Mesenchymal stem cell (in vitro differentiated cells and primary cell): Measurements from ENCODE around the gene VPS37B.
A peak's percentile ranks its signal among the peaks of the same experiment; 100 is the strongest.

ENCODE experiments used
- DNase-seq: peaks from one replicate; pipeline ENCODE4 v3.0.0-alpha.2; 2013
- H2AFZ ChIP-seq: one replicate; pipeline ENCODE4 v1.6.1; 2013; ENCODE audit warnings: low read depth, mild to moderate bottlenecking, control low read depth, inconsistent platforms, low read length, moderate library complexity
- H2AK5ac ChIP-seq: 2 replicates; pipeline ENCODE4 v1.6.1; 2013; ENCODE audit warnings: low read length, moderate library complexity, mild to moderate bottlenecking, inconsistent platforms; ENCODE audit not compliant: severe bottlenecking
- H2BK120ac ChIP-seq: one replicate; pipeline ENCODE4 v1.6.1; 2013; ENCODE audit warnings: low read depth, mild to moderate bottlenecking, inconsistent platforms, low read length, moderate library complexity
- H2BK12ac ChIP-seq, 2 experiments: one replicate each; pipeline ENCODE4 v1.6.1; 2013; ENCODE audit warnings: inconsistent platforms in 2 of 2, low read length in 2 of 2, mild to moderate bottlenecking in 2 of 2, moderate library complexity in 2 of 2, control low read depth in 1 of 2
- H2BK15ac ChIP-seq: one replicate; pipeline ENCODE4 v1.6.1; 2013; ENCODE audit warnings: mild to moderate bottlenecking, low read depth, inconsistent platforms; ENCODE audit not compliant: poor library complexity, severe bottlenecking
- H2BK5ac ChIP-seq: 2 replicates; pipeline ENCODE4 v1.6.1; 2013; ENCODE audit warnings: low read depth, mild to moderate bottlenecking, low read length, control low read depth, inconsistent platforms; ENCODE audit not compliant: poor library complexity, severe bottlenecking
- H3K14ac ChIP-seq, 2 experiments: one replicate each; pipeline ENCODE4 v1.6.1; 2013; ENCODE audit warnings: inconsistent platforms in 2 of 2, low read length in 2 of 2, control low read depth in 1 of 2, mild to moderate bottlenecking in 1 of 2, moderate library complexity in 1 of 2
- H3K18ac ChIP-seq, 2 experiments: one replicate each; pipeline ENCODE4 v1.6.1; 2013; ENCODE audit warnings: inconsistent platforms in 2 of 2, low read length in 2 of 2, control low read depth in 1 of 2, low read depth in 1 of 2, mild to moderate bottlenecking in 1 of 2
- H3K23ac ChIP-seq, 2 experiments: one replicate each; pipeline ENCODE4 v1.6.1; 2013; ENCODE audit warnings: inconsistent platforms in 2 of 2, low read length in 2 of 2, mild to moderate bottlenecking in 2 of 2, moderate library complexity in 2 of 2, control low read depth in 1 of 2
- H3K27ac ChIP-seq: 2 replicates; pipeline ENCODE4 v1.5.1; 2013; ENCODE audit warnings: mild to moderate bottlenecking, moderate library complexity, low read length, control low read depth, inconsistent platforms; ENCODE audit not compliant: poor library complexity, severe bottlenecking
- H3K27me3 ChIP-seq, 2 experiments: 2 replicates each; pipeline versions ENCODE4 v1.6.1 to v1.7.0; 2013; ENCODE audit warnings: low read length in 2 of 2, mild to moderate bottlenecking in 2 of 2, moderate library complexity in 2 of 2, control low read depth in 1 of 2, inconsistent platforms in 1 of 2; ENCODE audit not compliant: control insufficient read depth in 1 of 2, insufficient read depth in 1 of 2
- H3K36me3 ChIP-seq, 2 experiments: 2 replicates each; pipeline versions ENCODE4 v1.6.1 to v1.7.0; 2013; ENCODE audit warnings: low read length in 2 of 2, control low read depth in 1 of 2, inconsistent platforms in 1 of 2, low read depth in 1 of 2, mild to moderate bottlenecking in 1 of 2; ENCODE audit not compliant: insufficient read depth in 2 of 2, control insufficient read depth in 1 of 2
- H3K4ac ChIP-seq, 2 experiments: one replicate each; pipeline ENCODE4 v1.6.1; 2013; ENCODE audit warnings: inconsistent platforms in 2 of 2, low read length in 2 of 2, mild to moderate bottlenecking in 2 of 2, moderate library complexity in 2 of 2, control low read depth in 1 of 2, low read depth in 1 of 2
- H3K4me1 ChIP-seq: 2 replicates; pipeline ENCODE4 v1.6.1; 2013; ENCODE audit warnings: low read depth, low read length, control low read depth; ENCODE audit not compliant: control insufficient read depth, insufficient read depth
- H3K4me2 ChIP-seq: 2 replicates; pipeline ENCODE4 v1.6.1; 2013; ENCODE audit warnings: low read length, mild to moderate bottlenecking, inconsistent platforms; ENCODE audit not compliant: poor library complexity, severe bottlenecking
- H3K4me3 ChIP-seq, 2 experiments: 2 replicates each; pipeline versions ENCODE4 v1.5.1 to v1.7.0; 2013; ENCODE audit warnings: low read length in 2 of 2, mild to moderate bottlenecking in 2 of 2, control low read depth in 1 of 2, low read depth in 1 of 2; ENCODE audit not compliant: insufficient read depth in 1 of 2
- H3K79me1 ChIP-seq: replicated peaks from 2 replicates; pipeline ENCODE4 v1.6.1; 2013; ENCODE audit warnings: mild to moderate bottlenecking, control low read depth, low read length, inconsistent platforms; ENCODE audit not compliant: poor library complexity, severe bottlenecking
- H3K9ac ChIP-seq: 2 replicates; pipeline ENCODE4 v1.7.0; 2013; ENCODE audit warnings: mild to moderate bottlenecking, low read length, moderate library complexity
- H3K9me3 ChIP-seq: 2 replicates; pipeline ENCODE4 v1.7.0; 2013; ENCODE audit warnings: mild to moderate bottlenecking, low read length; ENCODE audit not compliant: control insufficient read depth
- H4K8ac ChIP-seq: one replicate; pipeline ENCODE4 v1.6.1; 2013; ENCODE audit warnings: inconsistent platforms, mild to moderate bottlenecking, low read length, moderate library complexity
- H4K91ac ChIP-seq: one replicate; pipeline ENCODE4 v1.6.1; 2013; ENCODE audit warnings: mild to moderate bottlenecking, low read length, inconsistent platforms
- WGBS: methylation state at CpG from one replicate; pipeline ENCODE4 v1.1.7; 2013; ENCODE audit warnings: mixed read lengths; 5-methylcytosine and 5-hydroxymethylcytosine counted together

Gene VPS37B

DNA sequence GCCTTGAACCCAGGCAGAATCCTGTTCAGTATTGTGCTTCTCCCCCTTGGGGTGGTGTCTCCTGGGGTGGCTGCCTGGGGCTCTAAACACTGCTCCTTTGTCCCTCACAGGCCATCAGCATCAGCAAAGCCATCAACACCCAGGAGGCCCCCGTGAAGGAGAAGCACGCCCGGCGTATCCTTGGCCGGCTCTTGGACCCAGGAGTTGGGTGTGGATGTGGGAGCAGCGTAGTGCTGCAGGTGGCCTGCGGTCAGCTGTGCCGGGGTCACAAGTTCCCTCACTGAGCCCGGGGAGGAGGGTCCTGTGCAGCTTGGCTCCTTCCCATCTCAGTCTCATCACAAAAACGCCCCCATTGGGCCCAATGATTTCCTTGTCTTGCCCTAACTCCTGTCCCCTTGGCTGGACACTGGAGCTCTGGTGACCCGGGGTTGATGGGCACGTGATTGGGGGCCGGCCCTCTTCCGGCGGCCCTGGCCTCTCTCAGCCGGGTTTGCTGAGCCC, 48.0 kb downstream of the VPS37B start:
- H4K8ac ChIP-seq = no peak overlapping the region
- DNase-seq = no peak
- H3K18ac ChIP-seq = no peak overlapping the region
- no peak overlapping the region for H2BK12ac ChIP-seq
- no peak overlapping the region for H2AFZ ChIP-seq
- H3K27me3 ChIP-seq = no peaks in the 10 kb centered on the region
- peaks cover 34% of the 10 kb centered on the region for H3K4me1 ChIP-seq
- H2BK15ac ChIP-seq = no peak overlapping the region
- no peak overlapping the region for H3K4ac ChIP-seq
- H2AK5ac ChIP-seq = no peak overlapping the region
- peaks cover 56% of the 10 kb centered on the region for H3K79me1 ChIP-seq
- peaks cover 0 to 72% of the 10 kb centered on the region in 2 experiments for H3K36me3 ChIP-seq
- no peak overlapping the region for H2BK5ac ChIP-seq
- H2BK120ac ChIP-seq = no peak overlapping the region
- H4K91ac ChIP-seq = peak overlapping the region; percentile 11
- H3K9me3 ChIP-seq = no peaks in the 10 kb centered on the region
- H3K4me2 ChIP-seq = no peak overlapping the region
- no peak overlapping the region for H3K9ac ChIP-seq
- no peak overlapping the region for H3K27ac ChIP-seq
- H3K14ac ChIP-seq = no peak overlapping the region
- 95% methylated on average over 16 of the region's 16 CpGs for WGBS
- H3K23ac ChIP-seq = no peak overlapping the region
- H3K4me3 ChIP-seq = no peak overlapping the region

DNA sequence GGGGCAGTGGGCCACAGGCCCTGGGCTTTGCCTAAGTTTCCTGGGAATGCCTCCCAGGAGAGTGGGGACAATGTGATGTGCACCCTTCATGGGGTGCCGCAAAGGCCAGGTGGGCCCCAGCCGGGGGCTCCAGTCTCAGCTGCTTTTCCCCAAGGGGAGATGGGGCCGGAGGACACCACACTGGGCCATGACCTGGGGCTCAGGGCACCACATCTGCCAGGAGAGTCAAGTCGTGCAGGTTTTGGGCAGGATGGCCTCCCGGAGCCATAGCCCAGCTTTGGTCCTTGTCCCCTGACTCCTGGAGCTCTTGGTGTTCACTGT, 48.4 kb downstream of the VPS37B start:
- Histone ChIP-seq H3K4ac (no peak overlapping the region), H3K23ac (no peak overlapping the region), H3K4me1 (peaks cover 37% of the 10 kb centered on the region), H2BK5ac (no peak overlapping the region), H2BK120ac (no peak overlapping the region), H2BK15ac (no peak overlapping the region), H3K79me1 (peaks cover 56% of the 10 kb centered on the region), H3K14ac (no peak overlapping the region), H3K9ac (no peak overlapping the region), H3K36me3 (peaks cover 0 to 69% of the 10 kb centered on the region in 2 experiments), H2BK12ac (no peak overlapping the region), H2AFZ (no peak overlapping the region), H3K4me3 (no peak overlapping the region), H4K8ac (no peak overlapping the region), H3K18ac (no peak overlapping the region), H3K27me3 (no peaks in the 10 kb centered on the region), H3K9me3 (no peaks in the 10 kb centered on the region), H4K91ac (no peak overlapping the region), H2AK5ac (no peak overlapping the region), H3K27ac (no peak overlapping the region), H3K4me2 (no peak overlapping the region)
- no peak for DNase-seq
- 96% methylated on average over 5 of the region's 5 CpGs for WGBS

DNA sequence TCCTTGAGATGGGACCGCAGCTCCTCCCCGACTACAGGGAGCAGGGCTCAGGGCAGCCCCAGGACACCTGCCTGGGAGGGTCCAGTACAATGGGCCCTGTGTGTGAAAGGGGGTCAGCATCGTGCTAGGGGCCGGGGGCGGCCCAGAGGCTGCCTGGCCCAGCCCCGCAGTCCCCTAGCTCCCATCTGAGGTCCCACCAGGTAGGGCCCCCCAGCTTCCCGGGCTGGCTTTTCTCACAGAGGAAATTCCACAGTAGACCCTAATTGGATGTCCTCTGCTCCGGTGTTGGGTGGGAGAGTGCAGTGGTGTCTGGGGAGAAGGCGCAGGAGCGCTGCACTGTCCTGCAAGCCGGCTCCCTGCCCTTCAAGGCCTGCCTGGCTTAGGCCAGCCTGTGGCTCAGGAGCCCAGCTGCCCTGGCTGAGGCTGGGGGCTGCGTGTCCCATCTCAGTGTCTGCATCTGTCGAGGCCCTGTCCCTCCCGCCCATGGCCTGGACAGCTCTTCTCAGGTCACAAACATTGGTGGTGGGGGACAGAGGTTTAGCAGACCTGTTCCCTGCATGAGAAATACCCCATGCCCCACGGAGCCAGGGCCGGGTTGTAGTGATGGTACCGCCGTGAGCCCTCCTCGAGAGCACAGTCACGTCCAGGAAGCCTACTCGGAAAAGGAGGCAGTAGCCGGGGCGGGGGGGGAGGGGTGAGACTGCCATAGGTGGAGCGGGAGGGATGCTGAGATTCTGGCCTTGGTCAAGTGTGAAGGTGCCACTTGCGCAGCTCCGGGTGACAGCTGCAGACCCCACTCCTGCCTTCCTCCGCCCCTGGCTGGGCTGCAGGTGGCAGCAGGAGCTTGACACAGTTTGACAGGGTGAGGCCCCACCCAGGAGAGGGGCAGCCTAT, 49.1 kb downstream of the VPS37B start:
- Histone ChIP-seq H3K4me1 (peaks cover 36% of the 10 kb centered on the region), H4K8ac (no peak overlapping the region), H3K27ac (no peak overlapping the region), H3K4me3 (no peak overlapping the region), H3K4ac (peak overlapping the region in 1 of 2 experiments; percentile 2), H2AK5ac (no peak overlapping the region), H3K14ac (no peak overlapping the region), H4K91ac (no peak overlapping the region), H3K79me1 (peaks cover 56% of the 10 kb centered on the region), H3K36me3 (peaks cover 0 to 64% of the 10 kb centered on the region in 2 experiments), H3K27me3 (no peaks in the 10 kb centered on the region), H3K18ac (no peak overlapping the region), H3K4me2 (no peak overlapping the region), H3K9me3 (no peaks in the 10 kb centered on the region), H2AFZ (no peak overlapping the region), H3K9ac (no peak overlapping the region), H2BK12ac (no peak overlapping the region), H3K23ac (no peak overlapping the region), H2BK120ac (no peak overlapping the region), H2BK5ac (no peak overlapping the region), H2BK15ac (no peak overlapping the region)
- DNase-seq = no peak
- 87% methylated on average over 27 of the region's 27 CpGs for WGBS

DNA sequence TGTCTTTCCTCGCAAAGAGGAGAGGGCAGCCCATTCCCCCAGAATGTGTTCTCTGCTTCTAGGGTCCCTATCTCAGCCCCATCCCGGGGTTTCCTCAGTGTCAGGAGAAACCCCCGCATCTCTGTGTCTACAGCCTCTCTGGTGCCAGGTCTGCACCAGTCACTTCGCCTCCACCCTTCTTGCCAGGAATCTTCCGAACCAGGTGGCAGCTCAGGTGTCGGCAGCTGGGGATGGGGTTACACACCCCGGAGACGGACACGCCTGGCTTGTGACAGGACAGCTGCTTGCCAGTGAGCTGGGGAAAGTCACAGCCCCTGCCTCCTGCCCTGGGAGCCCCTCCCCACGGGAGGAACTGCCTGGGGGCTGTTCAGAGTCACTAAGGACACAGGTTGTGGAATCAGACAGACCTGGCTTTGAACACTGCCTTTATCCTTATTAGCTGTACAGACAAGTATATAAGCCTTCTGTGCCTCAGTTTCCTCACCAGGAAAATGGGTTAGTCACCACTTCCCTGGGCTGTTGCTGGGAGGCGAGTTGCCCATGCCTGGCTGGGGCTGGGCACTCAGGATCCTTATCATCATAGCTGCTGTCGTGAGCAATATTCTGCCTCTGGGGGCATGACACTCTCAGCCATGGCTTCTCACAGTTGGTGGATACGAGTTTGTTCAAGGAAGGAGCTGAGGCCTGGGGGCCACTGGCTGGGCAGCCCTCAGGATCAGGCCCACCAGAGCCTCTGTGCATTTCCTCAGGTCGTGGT, 49.9 kb downstream of the VPS37B start:
- H3K4me2 ChIP-seq = no peak overlapping the region
- no peak overlapping the region for H3K4me3 ChIP-seq
- no peak overlapping the region for H4K8ac ChIP-seq
- H2BK15ac ChIP-seq = no peak overlapping the region
- H3K36me3 ChIP-seq = peaks cover 0 to 62% of the 10 kb centered on the region in 2 experiments
- H2AK5ac ChIP-seq = no peak overlapping the region
- H4K91ac ChIP-seq = no peak overlapping the region
- H3K14ac ChIP-seq = no peak overlapping the region
- H2BK12ac ChIP-seq = no peak overlapping the region
- no peak overlapping the region for H2AFZ ChIP-seq
- H2BK5ac ChIP-seq = no peak overlapping the region
- H3K4me1 ChIP-seq = peaks cover 41% of the 10 kb centered on the region
- no peaks in the 10 kb centered on the region for H3K9me3 ChIP-seq
- H3K23ac ChIP-seq = no peak overlapping the region
- no peak overlapping the region for H2BK120ac ChIP-seq
- H3K27me3 ChIP-seq = no peaks in the 10 kb centered on the region
- DNase-seq = no peak
- H3K79me1 ChIP-seq = peaks cover 56% of the 10 kb centered on the region
- no peak overlapping the region for H3K4ac ChIP-seq
- no peak overlapping the region for H3K18ac ChIP-seq
- 83% methylated on average over 14 of the region's 14 CpGs for WGBS
- H3K27ac ChIP-seq = no peak overlapping the region
- H3K9ac ChIP-seq = no peak overlapping the region
